Neural progenitor cell (in vitro differentiated cells): ENCODE results near the gene FAT1.

Experiments
- EZH2 ChIP-seq: fragments of 200-600 bp; sonication (generic); IDR thresholded peaks from 2 replicates; pipeline ENCODE4 v1.6.1; 2017; ENCODE audit warnings: antibody characterized with exemption, mild to moderate bottlenecking, moderate library complexity
- EZH2phosphoT487 ChIP-seq: fragments of 200-600 bp; sonication (generic); IDR thresholded peaks from 2 replicates; pipeline ENCODE4 v1.6.1; 2017; ENCODE audit warnings: antibody characterized with exemption
- TF ChIP-seq, protein P1 (sequence below): fragments of 200-600 bp; sonication (generic); IDR thresholded peaks from 2 replicates; pipeline ENCODE4 v1.5.1; 2017; ENCODE audit warnings: antibody characterized with exemption, mild to moderate bottlenecking

DNA sequence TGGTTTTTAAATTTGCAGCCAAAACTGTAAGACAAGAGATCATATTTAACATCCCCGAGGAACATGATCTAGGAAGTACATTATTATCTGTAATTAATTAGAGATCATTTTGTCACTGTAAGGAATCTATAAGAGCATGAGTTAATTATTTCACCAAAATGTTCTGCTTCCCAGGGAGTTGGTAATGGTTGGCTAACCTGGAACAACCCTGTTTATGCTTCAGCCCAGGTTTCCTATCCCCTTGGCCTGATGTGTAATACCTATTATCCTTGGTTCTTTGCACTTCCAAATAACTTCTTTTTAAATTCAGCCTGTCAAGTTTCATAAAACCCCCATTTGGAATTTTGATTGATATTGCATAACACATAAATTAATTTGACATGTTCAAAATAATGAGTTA, 161.9 kb downstream of the FAT1 start:
- TF ChIP-seq, protein P1, sequence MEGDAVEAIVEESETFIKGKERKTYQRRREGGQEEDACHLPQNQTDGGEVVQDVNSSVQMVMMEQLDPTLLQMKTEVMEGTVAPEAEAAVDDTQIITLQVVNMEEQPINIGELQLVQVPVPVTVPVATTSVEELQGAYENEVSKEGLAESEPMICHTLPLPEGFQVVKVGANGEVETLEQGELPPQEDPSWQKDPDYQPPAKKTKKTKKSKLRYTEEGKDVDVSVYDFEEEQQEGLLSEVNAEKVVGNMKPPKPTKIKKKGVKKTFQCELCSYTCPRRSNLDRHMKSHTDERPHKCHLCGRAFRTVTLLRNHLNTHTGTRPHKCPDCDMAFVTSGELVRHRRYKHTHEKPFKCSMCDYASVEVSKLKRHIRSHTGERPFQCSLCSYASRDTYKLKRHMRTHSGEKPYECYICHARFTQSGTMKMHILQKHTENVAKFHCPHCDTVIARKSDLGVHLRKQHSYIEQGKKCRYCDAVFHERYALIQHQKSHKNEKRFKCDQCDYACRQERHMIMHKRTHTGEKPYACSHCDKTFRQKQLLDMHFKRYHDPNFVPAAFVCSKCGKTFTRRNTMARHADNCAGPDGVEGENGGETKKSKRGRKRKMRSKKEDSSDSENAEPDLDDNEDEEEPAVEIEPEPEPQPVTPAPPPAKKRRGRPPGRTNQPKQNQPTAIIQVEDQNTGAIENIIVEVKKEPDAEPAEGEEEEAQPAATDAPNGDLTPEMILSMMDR: no peak
- TF ChIP-seq EZH2 (no peak), EZH2phosphoT487 (no peak)
